HepG2 (cell line): ENCODE results near the gene TBX3. TPM values are rescaled to one million over a fixed set of nuclear protein-coding genes. Genes with fewer than 3 reads are reported as not detected.

ENCODE experiments used
- ARNTL ChIP-seq: sonication (generic); formaldehyde crosslinking; IDR thresholded peaks from 2 replicates; pipeline ENCODE4 v1.4.0; 2020; ENCODE audit warnings: mild to moderate bottlenecking, missing genetic modification reagents
- CHCHD3 ChIP-seq: sonication (generic); formaldehyde crosslinking; IDR thresholded peaks from 2 replicates; pipeline ENCODE4 v1.8.0; 2022; ENCODE audit warnings: mild to moderate bottlenecking, missing genetic modification reagents, moderate library complexity
- GTF3A ChIP-seq: sonication (generic); formaldehyde crosslinking; conservative IDR thresholded peaks from 2 replicates; pipeline ENCODE4 v1.4.0; 2020; ENCODE audit warnings: mild to moderate bottlenecking, missing genetic modification reagents
- IKZF1 ChIP-seq: fragments of 450-650 bp; IDR thresholded peaks from 2 replicates; pipeline ENCODE4 v1.7.1; 2016
- MTA1 ChIP-seq: sonication (generic); formaldehyde crosslinking; IDR thresholded peaks from 2 replicates; pipeline ENCODE4 v1.4.0; 2020; ENCODE audit warnings: missing genetic modification reagents, mild to moderate bottlenecking, borderline replicate concordance
- NFRKB ChIP-seq: fragments of 450-650 bp; IDR thresholded peaks from 2 replicates; pipeline ENCODE4 v1.6.1; 2017
- NRL ChIP-seq: sonication (generic); formaldehyde crosslinking; IDR thresholded peaks from 2 replicates; pipeline ENCODE4 v1.5.0; 2020; ENCODE audit warnings: missing genetic modification reagents, mild to moderate bottlenecking, moderate library complexity, borderline replicate concordance
- RBFOX2 ChIP-seq: fragments of 200-400 bp; formaldehyde crosslinking; IDR thresholded peaks from 2 replicates; pipeline ENCODE4 v1.6.1; 2017; ENCODE audit warnings: low read depth, mild to moderate bottlenecking, low read length
- RXRB ChIP-seq: IDR thresholded peaks from 2 replicates; pipeline ENCODE4 v1.6.1; 2016; ENCODE audit warnings: borderline replicate concordance, missing genetic modification reagents, missing compliant biosample characterization
- SMARCC2 ChIP-seq: fragments of 450-650 bp; IDR thresholded peaks from 2 replicates; pipeline ENCODE4 v1.6.1; 2017; ENCODE audit warnings: antibody characterized with exemption, mild to moderate bottlenecking
- ZC3H13 ChIP-seq: sonication (generic); formaldehyde crosslinking; IDR thresholded peaks from 2 replicates; pipeline ENCODE4 v1.8.1; 2023; ENCODE audit warnings: mild to moderate bottlenecking, missing genetic modification reagents, moderate library complexity
- ZNF296 ChIP-seq: sonication (generic); formaldehyde crosslinking; conservative IDR thresholded peaks from 2 replicates; pipeline ENCODE4 v1.5.0; 2020; ENCODE audit warnings: mild to moderate bottlenecking, missing genetic modification reagents
- ZNF567 ChIP-seq: sonication (generic); formaldehyde crosslinking; IDR thresholded peaks from 2 replicates; pipeline ENCODE4 v1.8.1; 2023; ENCODE audit warnings: mild to moderate bottlenecking, missing genetic modification reagents, borderline replicate concordance
- ZNF674 ChIP-seq: sonication (generic); formaldehyde crosslinking; IDR thresholded peaks from 2 replicates; pipeline ENCODE4 v1.5.0; 2020; ENCODE audit warnings: low read depth, mild to moderate bottlenecking, missing genetic modification reagents
- ZNF839 ChIP-seq: sonication (generic); formaldehyde crosslinking; IDR thresholded peaks from 2 replicates; pipeline ENCODE4 v1.4.0; 2020; ENCODE audit warnings: missing genetic modification reagents, mild to moderate bottlenecking, borderline replicate concordance
- polyA plus RNA-seq, 8 experiments: library from polyadenylated mRNA; depleted of rRNA in 3 of 8; stranded (reverse) in 7 of 8; unstranded in 1 of 8; fragments of >200 nt; fragmentation: Illumina TruSeq in 4 of 8; extraction: Trizol in 4 of 8; gene quantifications; 2 replicates each; pipeline versions ENCODE4 v1.2.1 to v1.2.3, GENCODE V29; 2011 to 2016; ENCODE audit warnings: low read depth in 4 of 8, missing spikeins in 1 of 8, mixed read lengths in 1 of 8; ENCODE audit not compliant: insufficient read depth in 1 of 8
- total RNA-seq, 5 experiments: library from RNA; depleted of rRNA; stranded (reverse); fragments of >200 nt; fragmentation: Illumina TruSeq; extraction: Trizol; gene quantifications; 2 replicates each; pipeline ENCODE4 v1.2.3, GENCODE V29; 2016; ENCODE audit warnings: low read depth in 1 of 5
- TF ChIP-seq, protein P1 (sequence below): sonication (generic); formaldehyde crosslinking; IDR thresholded peaks from 2 replicates; pipeline ENCODE4 v1.4.0; 2020; ENCODE audit warnings: missing genetic modification reagents
- TF ChIP-seq, protein P2 (sequence below): sonication (generic); formaldehyde crosslinking; IDR thresholded peaks from 2 replicates; pipeline ENCODE4 v1.9.0; 2022; ENCODE audit warnings: low read depth, missing genetic modification reagents
- TF ChIP-seq, protein P3 (sequence below): sonication (generic); formaldehyde crosslinking; IDR thresholded peaks from 2 replicates; pipeline ENCODE4 v1.8.0; 2022; ENCODE audit warnings: mild to moderate bottlenecking, missing genetic modification reagents
- TF ChIP-seq, protein P4 (sequence below): IDR thresholded peaks from 2 replicates; pipeline ENCODE4 v1.6.1; 2016; ENCODE audit warnings: missing compliant biosample characterization, missing genetic modification reagents, borderline replicate concordance

TBX3 gene
- total and polyA plus RNA-seq, 2 of the 13 experiments (the other 11 are each of a cell fraction or from before 2014, with no cell fraction given), result 27.1 to 42.4 TPM

DNA sequence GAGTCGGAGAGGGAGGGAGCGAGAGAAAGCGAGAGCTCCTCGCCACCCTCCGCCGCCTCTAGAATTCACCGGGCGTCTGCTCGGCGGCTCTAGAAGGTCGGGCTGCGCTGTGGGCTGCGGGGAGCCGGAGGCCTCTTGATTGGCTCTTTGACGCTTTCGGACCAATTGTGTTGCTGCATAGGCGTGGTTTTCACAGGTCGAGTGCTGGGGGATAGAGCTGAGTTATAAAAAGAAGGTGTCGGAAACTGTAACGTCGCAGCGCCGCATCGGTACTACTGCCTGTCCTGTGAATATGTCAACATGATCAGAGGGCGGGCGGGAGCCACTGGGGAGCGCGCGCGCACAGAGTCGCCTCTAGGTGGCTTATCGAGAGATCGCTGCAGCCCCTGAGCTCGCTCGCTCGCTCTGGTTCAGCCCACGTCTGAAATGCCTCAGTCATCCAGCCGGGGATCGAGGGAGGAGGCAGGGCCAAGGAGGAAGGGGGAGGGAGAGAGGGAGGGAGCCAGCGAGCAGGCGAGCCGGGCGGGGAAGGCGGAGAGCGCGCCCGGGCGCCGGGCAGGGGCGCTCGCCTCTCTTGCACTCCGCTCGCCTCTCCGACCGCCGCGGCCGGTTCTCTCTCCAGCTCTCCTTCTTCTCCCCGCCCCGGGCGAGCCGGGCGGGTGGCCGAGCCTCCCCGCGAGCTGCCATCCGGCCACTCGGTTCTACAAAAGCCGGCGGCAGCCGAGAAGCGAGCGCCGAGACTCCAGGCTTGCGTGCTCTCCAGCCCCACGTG lies at the start of gene TBX3 (continued):
- TF ChIP-seq, protein P1, sequence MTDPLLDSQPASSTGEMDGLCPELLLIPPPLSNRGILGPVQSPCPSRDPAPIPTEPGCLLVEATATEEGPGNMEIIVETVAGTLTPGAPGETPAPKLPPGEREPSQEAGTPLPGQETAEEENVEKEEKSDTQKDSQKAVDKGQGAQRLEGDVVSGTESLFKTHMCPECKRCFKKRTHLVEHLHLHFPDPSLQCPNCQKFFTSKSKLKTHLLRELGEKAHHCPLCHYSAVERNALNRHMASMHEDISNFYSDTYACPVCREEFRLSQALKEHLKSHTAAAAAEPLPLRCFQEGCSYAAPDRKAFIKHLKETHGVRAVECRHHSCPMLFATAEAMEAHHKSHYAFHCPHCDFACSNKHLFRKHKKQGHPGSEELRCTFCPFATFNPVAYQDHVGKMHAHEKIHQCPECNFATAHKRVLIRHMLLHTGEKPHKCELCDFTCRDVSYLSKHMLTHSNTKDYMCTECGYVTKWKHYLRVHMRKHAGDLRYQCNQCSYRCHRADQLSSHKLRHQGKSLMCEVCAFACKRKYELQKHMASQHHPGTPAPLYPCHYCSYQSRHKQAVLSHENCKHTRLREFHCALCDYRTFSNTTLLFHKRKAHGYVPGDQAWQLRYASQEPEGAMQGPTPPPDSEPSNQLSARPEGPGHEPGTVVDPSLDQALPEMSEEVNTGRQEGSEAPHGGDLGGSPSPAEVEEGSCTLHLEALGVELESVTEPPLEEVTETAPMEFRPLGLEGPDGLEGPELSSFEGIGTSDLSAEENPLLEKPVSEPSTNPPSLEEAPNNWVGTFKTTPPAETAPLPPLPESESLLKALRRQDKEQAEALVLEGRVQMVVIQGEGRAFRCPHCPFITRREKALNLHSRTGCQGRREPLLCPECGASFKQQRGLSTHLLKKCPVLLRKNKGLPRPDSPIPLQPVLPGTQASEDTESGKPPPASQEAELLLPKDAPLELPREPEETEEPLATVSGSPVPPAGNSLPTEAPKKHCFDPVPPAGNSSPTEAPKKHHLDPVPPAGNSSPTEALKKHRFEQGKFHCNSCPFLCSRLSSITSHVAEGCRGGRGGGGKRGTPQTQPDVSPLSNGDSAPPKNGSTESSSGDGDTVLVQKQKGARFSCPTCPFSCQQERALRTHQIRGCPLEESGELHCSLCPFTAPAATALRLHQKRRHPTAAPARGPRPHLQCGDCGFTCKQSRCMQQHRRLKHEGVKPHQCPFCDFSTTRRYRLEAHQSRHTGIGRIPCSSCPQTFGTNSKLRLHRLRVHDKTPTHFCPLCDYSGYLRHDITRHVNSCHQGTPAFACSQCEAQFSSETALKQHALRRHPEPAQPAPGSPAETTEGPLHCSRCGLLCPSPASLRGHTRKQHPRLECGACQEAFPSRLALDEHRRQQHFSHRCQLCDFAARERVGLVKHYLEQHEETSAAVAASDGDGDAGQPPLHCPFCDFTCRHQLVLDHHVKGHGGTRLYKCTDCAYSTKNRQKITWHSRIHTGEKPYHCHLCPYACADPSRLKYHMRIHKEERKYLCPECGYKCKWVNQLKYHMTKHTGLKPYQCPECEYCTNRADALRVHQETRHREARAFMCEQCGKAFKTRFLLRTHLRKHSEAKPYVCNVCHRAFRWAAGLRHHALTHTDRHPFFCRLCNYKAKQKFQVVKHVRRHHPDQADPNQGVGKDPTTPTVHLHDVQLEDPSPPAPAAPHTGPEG (CRISPR knock-in tag), result no peak
- TF ChIP-seq RBFOX2 (peak; percentile 98), CHCHD3 (CRISPR knock-in tag) (no peak), GTF3A (no peak), ZNF567 (CRISPR knock-in tag) (no peak; the same call in 1 of the 2 replicates), ZNF296 (CRISPR knock-in tag) (0 out of 2 replicates have a peak, but pooled peaks have one; percentile 13), MTA1 (CRISPR knock-in tag) (no peak; the same call in 1 of the 2 replicates), ARNTL (CRISPR knock-in tag) (peak; percentile 34; the same call in 1 of the 2 replicates), ZNF839 (CRISPR knock-in tag) (peak; percentile 70; the same call in 1 of the 2 replicates), ZC3H13 (CRISPR knock-in tag) (peak; percentile 43; the same call in 1 of the 2 replicates), NFRKB (no peak), SMARCC2 (no peak), RXRB (CRISPR knock-in tag) (peak; percentile 44), NRL (no peak), IKZF1 (no peak), ZNF674 (CRISPR knock-in tag) (no peak)
- TF ChIP-seq, protein P2, sequence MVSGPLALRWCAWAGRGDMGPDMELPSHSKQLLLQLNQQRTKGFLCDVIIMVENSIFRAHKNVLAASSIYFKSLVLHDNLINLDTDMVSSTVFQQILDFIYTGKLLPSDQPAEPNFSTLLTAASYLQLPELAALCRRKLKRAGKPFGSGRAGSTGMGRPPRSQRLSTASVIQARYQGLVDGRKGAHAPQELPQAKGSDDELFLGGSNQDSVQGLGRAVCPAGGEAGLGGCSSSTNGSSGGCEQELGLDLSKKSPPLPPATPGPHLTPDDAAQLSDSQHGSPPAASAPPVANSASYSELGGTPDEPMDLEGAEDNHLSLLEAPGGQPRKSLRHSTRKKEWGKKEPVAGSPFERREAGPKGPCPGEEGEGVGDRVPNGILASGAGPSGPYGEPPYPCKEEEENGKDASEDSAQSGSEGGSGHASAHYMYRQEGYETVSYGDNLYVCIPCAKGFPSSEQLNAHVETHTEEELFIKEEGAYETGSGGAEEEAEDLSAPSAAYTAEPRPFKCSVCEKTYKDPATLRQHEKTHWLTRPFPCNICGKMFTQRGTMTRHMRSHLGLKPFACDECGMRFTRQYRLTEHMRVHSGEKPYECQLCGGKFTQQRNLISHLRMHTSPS (CRISPR knock-in tag), result no peak; the same call in 1 of the 2 replicates
- TF ChIP-seq, protein P3, sequence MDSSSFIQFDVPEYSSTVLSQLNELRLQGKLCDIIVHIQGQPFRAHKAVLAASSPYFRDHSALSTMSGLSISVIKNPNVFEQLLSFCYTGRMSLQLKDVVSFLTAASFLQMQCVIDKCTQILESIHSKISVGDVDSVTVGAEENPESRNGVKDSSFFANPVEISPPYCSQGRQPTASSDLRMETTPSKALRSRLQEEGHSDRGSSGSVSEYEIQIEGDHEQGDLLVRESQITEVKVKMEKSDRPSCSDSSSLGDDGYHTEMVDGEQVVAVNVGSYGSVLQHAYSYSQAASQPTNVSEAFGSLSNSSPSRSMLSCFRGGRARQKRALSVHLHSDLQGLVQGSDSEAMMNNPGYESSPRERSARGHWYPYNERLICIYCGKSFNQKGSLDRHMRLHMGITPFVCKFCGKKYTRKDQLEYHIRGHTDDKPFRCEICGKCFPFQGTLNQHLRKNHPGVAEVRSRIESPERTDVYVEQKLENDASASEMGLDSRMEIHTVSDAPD (CRISPR knock-in tag), result peak; percentile 74; the same call in 1 of the 2 replicates
- TF ChIP-seq, protein P4, sequence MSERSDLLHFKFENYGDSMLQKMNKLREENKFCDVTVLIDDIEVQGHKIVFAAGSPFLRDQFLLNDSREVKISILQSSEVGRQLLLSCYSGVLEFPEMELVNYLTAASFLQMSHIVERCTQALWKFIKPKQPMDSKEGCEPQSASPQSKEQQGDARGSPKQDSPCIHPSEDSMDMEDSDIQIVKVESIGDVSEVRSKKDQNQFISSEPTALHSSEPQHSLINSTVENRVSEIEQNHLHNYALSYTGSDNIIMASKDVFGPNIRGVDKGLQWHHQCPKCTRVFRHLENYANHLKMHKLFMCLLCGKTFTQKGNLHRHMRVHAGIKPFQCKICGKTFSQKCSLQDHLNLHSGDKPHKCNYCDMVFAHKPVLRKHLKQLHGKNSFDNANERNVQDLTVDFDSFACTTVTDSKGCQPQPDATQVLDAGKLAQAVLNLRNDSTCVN, result peak; percentile 99
